Activated effector memory CD4-positive, alpha-beta T cell treated with Interleukin-2 at 50 U/mL for 16 hours (primary cell): ENCODE data around the gene ANO10.
"Not testable (repeated sequence)": the region's sequence is repeated elsewhere in the genome, so short reads cannot be mapped to it uniquely, and the experiment has no call there.

Experiments
- DNase-seq: peaks from one replicate; pipeline ENCODE4 v3.0.0-alpha.2; 2020

ANO10 gene

GRCh38 chr3:43369404-43370292 lies 252.2 kb downstream of the ANO10 start:
- no peak for DNase-seq

- DNase-seq: no peak
Observed at GRCh38 chr3:43366885-43367284, 254.9 kb downstream of the ANO10 start.

GRCh38 chr3:43366481-43366880 lies 255.3 kb downstream of the ANO10 start:
- DNase-seq: no peak

- no peak for DNase-seq
Observed at GRCh38 chr3:43365601-43366305, 256.1 kb downstream of the ANO10 start.

- no peak for DNase-seq
Observed at GRCh38 chr3:43364926-43365325, 256.9 kb downstream of the ANO10 start.

- DNase-seq: no peak
Observed at GRCh38 chr3:43364494-43364893, 257.3 kb downstream of the ANO10 start.

- DNase-seq: no peak
Observed at GRCh38 chr3:43363621-43364266, 258.1 kb downstream of the ANO10 start.

GRCh38 chr3:43362961-43363360 lies 258.9 kb downstream of the ANO10 start:
- no peak for DNase-seq

- no peak for DNase-seq
Observed at GRCh38 chr3:43362183-43362582, 259.6 kb downstream of the ANO10 start.

GRCh38 chr3:43361077-43361476 lies 260.7 kb downstream of the ANO10 start:
- DNase-seq: no peak

- not testable (repeated sequence) for DNase-seq
Observed at GRCh38 chr3:43356033-43356432, 265.8 kb downstream of the ANO10 start.

- DNase-seq: no peak
Observed at GRCh38 chr3:43353923-43354670, 267.7 kb downstream of the ANO10 start.

GRCh38 chr3:43353393-43353792 lies 268.4 kb downstream of the ANO10 start:
- no peak for DNase-seq

GRCh38 chr3:43349716-43350115 lies 272.1 kb downstream of the ANO10 start:
- no peak for DNase-seq

- DNase-seq: no peak
Observed at GRCh38 chr3:43348852-43349574, 272.8 kb downstream of the ANO10 start.

GRCh38 chr3:43348350-43348749 lies 273.5 kb downstream of the ANO10 start:
- no peak for DNase-seq

- no peak for DNase-seq
Observed at GRCh38 chr3:43347774-43348173, 274.0 kb downstream of the ANO10 start.

GRCh38 chr3:43346978-43347749 lies 274.6 kb downstream of the ANO10 start:
- peak; percentile 15 for DNase-seq

- no peak for DNase-seq
Observed at GRCh38 chr3:43345877-43346276, 275.9 kb downstream of the ANO10 start.

GRCh38 chr3:43345246-43345645 lies 276.6 kb downstream of the ANO10 start:
- DNase-seq: no peak

- DNase-seq: no peak
Observed at GRCh38 chr3:43344520-43344919, 277.3 kb downstream of the ANO10 start.
